Activated CD4-positive, alpha-beta T cell treated with anti-CD3 and anti-CD28 coated beads for 36 hours (primary cell): ENCODE data around the gene UPP1. TPM values are rescaled to one million over a fixed set of nuclear protein-coding genes. Genes with fewer than 3 reads are reported as not detected.

Source experiments
- ATAC-seq: fragments of 200-7000 bp; cut with Tn5 transposase; one replicate; pipeline ENCODE4 v1.10.0; 2021; ENCODE audit warnings: mild to moderate bottlenecking, moderate library complexity
- CTCF ChIA-PET: fragments of 350-600 bp; sonication (Branson Sonifier 250); formaldehyde crosslinking; loops from one replicate; lab custom pipeline; 2021; ENCODE audit warnings: antibody characterized with exemption; lab: Charles Lee
- POLR2A ChIA-PET: fragments of 350-600 bp; sonication (Branson Sonifier 250); formaldehyde crosslinking; loops from one replicate; lab custom pipeline; 2021; ENCODE audit warnings: antibody characterized with exemption, inconsistent platforms; lab: Charles Lee
- DNase-seq: peaks from one replicate; pipeline ENCODE4 v3.0.0-alpha.2; 2020
- H3K27ac Mint-ChIP-seq: one replicate; pipeline ENCODE4 v1.8.0; 2021; ENCODE audit warnings: mixed read lengths
- H3K27me3 Mint-ChIP-seq: one replicate; pipeline ENCODE4 v1.8.0; 2021; ENCODE audit warnings: mixed read lengths
- H3K36me3 Mint-ChIP-seq: one replicate; pipeline ENCODE4 v1.8.0; 2021; ENCODE audit warnings: low read depth, mixed read lengths
- H3K4me1 Mint-ChIP-seq: one replicate; pipeline ENCODE4 v1.8.0; 2021; ENCODE audit warnings: mixed read lengths
- H3K4me3 Mint-ChIP-seq: one replicate; pipeline ENCODE4 v1.8.0; 2021; ENCODE audit warnings: mild to moderate bottlenecking, moderate library complexity, mixed read lengths
- H3K9me3 Mint-ChIP-seq: one replicate; pipeline ENCODE4 v1.8.0; 2021; ENCODE audit warnings: low read depth, mixed read lengths
- intact Hi-C, 2 experiments: fragments of 100-400 bp; cut with DNase I in 1 of 2; cut with micrococcal nuclease in 1 of 2; formaldehyde crosslinking; loops; one replicate each; pipeline versions ENCODE4 v1.14.2 to v1.15.1; 2022 to 2024; cut with DNase I, micrococcal nuclease
- total RNA-seq, 2 experiments: library from RNA; stranded (reverse); gene quantifications; one replicate each; pipeline ENCODE4 v1.2.3, GENCODE V29; 2021

The UPP1 gene
- 10 to 100 TPM; 51.6 to 70.7 TPM for total RNA-seq

DNA sequence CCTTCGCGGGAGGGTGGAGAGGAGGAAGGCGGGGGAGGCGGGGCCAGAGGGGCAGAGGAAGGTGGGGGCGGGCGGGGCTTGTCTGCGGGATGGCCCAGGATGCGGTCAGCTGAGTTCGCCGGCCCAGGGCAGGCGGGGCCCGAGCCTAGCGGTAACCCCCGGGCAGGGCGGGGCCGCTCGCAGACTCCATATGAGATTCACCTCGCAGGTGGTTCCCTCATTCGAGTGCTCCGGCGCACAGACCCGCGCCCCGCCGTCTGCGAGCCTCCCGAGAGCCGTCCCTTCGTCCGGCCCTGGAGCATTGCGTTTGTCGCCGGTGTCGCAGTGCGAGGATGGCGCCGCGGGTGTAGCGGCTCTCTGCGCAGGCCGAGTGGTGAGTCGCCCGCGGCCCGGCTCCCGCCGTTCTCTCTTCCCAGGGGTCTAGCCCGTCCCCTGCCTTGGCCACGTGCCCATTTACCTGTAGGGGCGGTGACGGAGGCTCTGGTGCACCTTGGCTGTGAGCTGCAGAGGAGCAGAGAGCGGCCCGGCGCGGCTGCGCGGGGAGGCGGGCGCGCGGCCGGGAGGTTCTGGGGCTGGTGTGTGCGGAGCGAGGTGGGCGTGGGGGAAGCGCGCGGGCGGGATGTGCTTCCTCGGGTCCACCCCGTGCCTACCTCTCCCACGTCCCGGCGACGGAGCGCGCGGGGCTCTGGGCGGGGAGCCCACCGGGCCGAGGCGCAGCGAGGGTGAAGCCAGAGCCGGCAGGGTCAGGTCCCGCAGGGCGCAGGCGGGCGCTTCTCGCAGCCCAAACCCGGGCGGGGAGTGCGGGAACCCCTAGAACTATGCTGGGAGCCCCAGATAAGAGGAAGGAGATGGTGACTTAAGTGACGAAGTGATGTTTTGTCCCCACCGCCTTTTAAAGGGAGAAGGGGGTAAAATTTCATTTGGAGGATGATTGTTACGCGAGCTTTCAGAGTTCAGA, at the start of gene UPP1:
UPP1 (plus strand) TSS at position 220 of the 958 bp plus-strand sequence. CDS start 5,519 bp downstream, outside the sequence.
- H3K27ac Mint-ChIP-seq, result peak within 1 kb of the TSS; percentile 96
- peaks cover 63% of the 10 kb centered on the region for H3K4me1 Mint-ChIP-seq
- CTCF ChIA-PET, result interaction anchor here (0.6 to 1.1 kb wide), 2 partner anchors 101 to 107 kb away, joined by 3 read pairs; no protein-coding TSS in a partner anchor
- ATAC-seq, result peak; percentile 69
- peak; percentile 95 for DNase-seq
- POLR2A ChIA-PET, result no interaction called here
- H3K27me3 Mint-ChIP-seq, result no peaks in the 10 kb centered on the region
- intact Hi-C loops, result loop anchor here (1.0 to 2.0 kb wide), 5 partner anchors 8 to 110 kb away; partner anchors contain the start of genes C7orf57 (in 1 of the 2) and HUS1 (in 1 of the 2)
- peak within 1 kb of the TSS; percentile 81 for H3K4me3 Mint-ChIP-seq
- H3K9me3 Mint-ChIP-seq, result no peaks in the 10 kb centered on the region
- peaks cover 38% of the 10 kb centered on the region for H3K36me3 Mint-ChIP-seq

DNA sequence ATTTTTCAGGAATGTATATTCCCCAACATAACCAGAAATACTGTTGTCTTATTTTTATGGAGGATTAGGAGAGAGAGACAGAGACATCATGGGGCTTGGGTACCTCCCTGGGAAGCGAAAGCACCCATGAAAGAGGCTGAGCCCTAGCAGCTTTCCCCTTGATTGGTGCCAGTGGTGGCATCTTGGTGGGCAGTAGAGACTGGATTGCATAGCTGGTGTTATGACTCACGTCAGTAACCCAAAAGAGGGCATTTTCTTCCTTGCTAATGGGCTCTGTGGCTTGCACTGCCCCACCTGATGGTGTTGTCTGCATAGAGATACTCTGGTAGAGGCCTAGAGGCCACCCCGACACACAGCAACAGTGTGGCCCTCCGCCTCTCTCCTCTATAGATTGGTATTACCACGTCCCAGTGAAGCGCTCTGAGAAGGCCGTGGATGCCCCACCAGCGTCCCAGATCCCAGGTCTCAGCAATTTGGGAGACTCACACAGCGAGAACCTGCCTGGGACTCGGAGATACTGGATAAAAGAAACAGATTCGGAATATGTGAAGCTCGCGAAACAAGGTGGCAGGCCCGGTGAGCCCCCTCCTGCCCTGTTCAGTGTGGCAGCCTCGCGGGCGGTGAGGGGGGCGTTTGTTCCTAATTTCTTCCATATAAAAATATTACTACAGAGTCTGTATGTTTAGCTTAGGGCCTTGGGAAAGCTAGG, 48.0 kb upstream of the UPP1 start:
- DNase-seq (no peak), ATAC-seq (peak; percentile 20)
- Mint-ChIP-seq H3K36me3 (no peaks in the 10 kb centered on the region), H3K4me1 (peaks cover 39% of the 10 kb centered on the region), H3K4me3 (no peak overlapping the region), H3K27me3 (peaks cover 20% of the 10 kb centered on the region), H3K27ac (peak overlapping the region; percentile 80), H3K9me3 (no peaks in the 10 kb centered on the region)
- CTCF ChIA-PET, result interaction anchor here (0.8 to 1.1 kb wide), 2 partner anchors 16 to 41 kb away, joined by 3 read pairs; no protein-coding TSS in a partner anchor
- intact Hi-C loops, result no loop called here
- POLR2A ChIA-PET, result no interaction called here

DNA sequence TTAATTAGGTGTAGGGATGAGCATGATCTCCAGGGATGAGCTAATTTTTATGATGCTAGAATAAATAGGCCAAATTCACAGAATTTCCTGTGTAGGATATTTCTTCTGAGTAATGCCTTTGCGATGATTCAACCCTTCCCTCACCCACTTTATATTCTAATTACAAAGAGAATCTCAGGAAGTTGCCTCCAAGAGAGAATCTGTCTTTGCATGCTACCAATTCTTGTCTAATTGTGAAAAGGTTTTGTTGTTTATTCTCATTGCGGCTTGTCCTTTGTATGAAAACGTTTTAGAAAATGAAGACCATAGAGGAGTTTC, 47.5 kb upstream of the UPP1 start:
- H3K4me3 Mint-ChIP-seq, result no peak overlapping the region
- intact Hi-C loops, result no loop called here
- peak; percentile 65 for ATAC-seq
- peaks cover 15% of the 10 kb centered on the region for H3K27me3 Mint-ChIP-seq
- H3K4me1 Mint-ChIP-seq, result peaks cover 40% of the 10 kb centered on the region
- no peak for DNase-seq
- ChIA-PET CTCF (interaction anchor here (0.8 to 1.1 kb wide), 3 partner anchors 15 to 42 kb away, joined by 3 read pairs; no protein-coding TSS in a partner anchor), POLR2A (no interaction called here)
- H3K27ac Mint-ChIP-seq, result peak overlapping the region; percentile 80
- H3K36me3 Mint-ChIP-seq, result no peaks in the 10 kb centered on the region
- no peaks in the 10 kb centered on the region for H3K9me3 Mint-ChIP-seq

DNA sequence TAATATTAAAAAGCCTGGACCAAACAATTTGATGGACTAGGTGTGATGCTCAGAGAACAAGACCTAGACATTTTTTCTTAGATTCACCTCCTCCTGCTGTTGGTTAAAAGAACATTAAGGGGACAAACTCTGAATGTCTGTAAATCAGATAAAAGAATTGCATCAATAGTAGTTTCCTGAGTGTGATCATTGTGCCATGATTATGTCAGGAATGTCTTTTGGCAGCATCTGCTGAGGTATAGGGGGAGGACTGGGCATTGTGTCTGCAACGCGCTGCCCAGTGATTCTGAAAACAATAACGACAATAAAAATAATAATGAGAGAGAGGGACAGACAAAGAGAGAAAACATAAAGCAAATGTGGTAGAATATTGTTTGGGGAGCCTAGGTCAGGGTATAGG, 46.8 kb upstream of the UPP1 start:
- no peaks in the 10 kb centered on the region for H3K9me3 Mint-ChIP-seq
- peaks cover 10% of the 10 kb centered on the region for H3K27me3 Mint-ChIP-seq
- DNase-seq (no peak), ATAC-seq (no peak)
- peak overlapping the region; percentile 80 for H3K27ac Mint-ChIP-seq
- POLR2A ChIA-PET, result no interaction called here
- CTCF ChIA-PET, result interaction anchor here (1.1 kb wide), 1 partner anchor 39 kb away, joined by 3 read pairs; no protein-coding TSS in a partner anchor
- intact Hi-C loops, result no loop called here
- H3K4me3 Mint-ChIP-seq, result no peak overlapping the region
- no peaks in the 10 kb centered on the region for H3K36me3 Mint-ChIP-seq
- peaks cover 43% of the 10 kb centered on the region for H3K4me1 Mint-ChIP-seq

DNA sequence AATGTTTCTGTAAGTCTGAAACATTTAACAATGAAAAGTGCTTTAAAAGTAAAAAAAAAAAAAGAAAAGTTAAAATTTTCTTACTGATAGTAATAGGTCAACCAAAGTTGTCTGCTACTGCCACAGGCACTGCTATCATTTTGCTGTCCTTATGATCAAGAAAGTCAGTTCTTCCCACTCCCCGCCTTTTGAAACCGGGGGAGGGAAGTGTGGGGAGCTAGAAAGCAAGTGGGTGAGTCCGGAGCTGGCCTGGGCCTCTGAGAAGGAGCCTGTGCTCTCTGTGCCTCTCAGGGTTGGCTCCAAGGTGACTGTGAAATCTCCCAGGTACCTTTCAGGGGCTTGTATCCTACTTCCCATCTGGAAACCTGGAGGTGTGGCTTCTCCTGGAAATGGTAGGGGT, 46.4 kb upstream of the UPP1 start:
- H3K4me1 Mint-ChIP-seq, result peaks cover 43% of the 10 kb centered on the region
- peak overlapping the region; percentile 29 for H3K27ac Mint-ChIP-seq
- peaks cover 7% of the 10 kb centered on the region for H3K27me3 Mint-ChIP-seq
- intact Hi-C loops, result no loop called here
- H3K4me3 Mint-ChIP-seq, result no peak overlapping the region
- POLR2A ChIA-PET, result no interaction called here
- CTCF ChIA-PET, result interaction anchor here (1.1 kb wide), 1 partner anchor 38 kb away, joined by 3 read pairs; no protein-coding TSS in a partner anchor
- H3K9me3 Mint-ChIP-seq, result no peaks in the 10 kb centered on the region
- DNase-seq (no peak), ATAC-seq (no peak)
- no peaks in the 10 kb centered on the region for H3K36me3 Mint-ChIP-seq

DNA sequence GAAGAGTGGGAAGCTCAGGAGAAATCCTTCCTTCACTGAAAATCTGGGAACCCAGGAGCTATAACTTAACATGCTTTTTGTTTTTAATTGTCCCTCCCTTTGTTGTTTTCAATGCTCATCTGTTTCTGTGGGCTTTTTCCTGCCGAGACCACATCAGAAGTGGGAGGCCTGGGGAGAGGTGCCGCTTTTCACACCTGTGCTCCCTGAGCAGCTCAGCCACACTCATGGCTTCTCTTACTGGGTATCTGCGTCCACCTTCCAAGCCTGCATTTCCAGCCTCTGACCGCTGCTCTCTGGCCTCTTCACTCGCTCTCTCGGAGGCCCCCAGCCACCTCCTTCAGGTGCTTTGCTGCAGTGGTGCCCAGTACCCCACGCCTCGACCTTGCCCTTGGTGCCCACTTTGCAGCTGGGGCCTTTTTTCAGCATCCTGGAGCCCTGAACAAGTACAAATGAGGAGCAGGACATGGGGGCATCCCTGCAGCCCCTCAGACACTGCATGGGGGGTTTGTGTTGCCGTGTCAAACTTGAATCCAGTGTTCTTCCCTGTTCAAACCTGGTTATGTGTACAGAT, 43.8 kb upstream of the UPP1 start:
- Mint-ChIP-seq H3K27me3 (no peaks in the 10 kb centered on the region), H3K4me3 (no peak overlapping the region), H3K27ac (no peak overlapping the region), H3K4me1 (peaks cover 41% of the 10 kb centered on the region), H3K9me3 (no peaks in the 10 kb centered on the region), H3K36me3 (no peaks in the 10 kb centered on the region)
- ATAC-seq, result no peak
- CTCF ChIA-PET, result interaction anchor here (0.9 kb wide), 1 partner anchor 14 kb away, joined by 4 read pairs; no protein-coding TSS in a partner anchor
- intact Hi-C loops, result no loop called here
- no peak for DNase-seq
- POLR2A ChIA-PET, result no interaction called here

DNA sequence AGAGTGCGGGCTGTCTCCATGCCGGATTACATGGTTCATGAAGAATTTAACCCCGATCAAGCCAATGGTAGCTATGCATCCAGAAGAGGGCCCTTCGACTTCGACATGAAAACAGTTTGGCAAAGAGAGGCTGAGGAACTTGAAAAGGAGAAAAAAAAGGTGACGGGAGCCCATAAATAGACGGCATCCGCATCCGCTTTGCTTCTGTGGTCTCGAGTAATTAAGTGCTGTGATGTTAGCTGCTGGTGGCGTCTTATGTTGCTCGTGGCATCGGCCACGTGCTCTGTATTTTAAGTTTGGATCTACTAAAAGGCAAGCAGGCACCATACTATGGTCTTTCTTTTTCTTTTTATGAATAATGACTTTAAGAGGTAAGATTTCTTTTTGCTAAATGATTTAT, 42.6 kb upstream of the UPP1 start:
- DNase-seq (peak; percentile 33), ATAC-seq (peak; percentile 48)
- Mint-ChIP-seq H3K9me3 (no peaks in the 10 kb centered on the region), H3K27ac (no peak overlapping the region), H3K36me3 (no peaks in the 10 kb centered on the region), H3K27me3 (no peaks in the 10 kb centered on the region), H3K4me3 (no peak overlapping the region), H3K4me1 (peaks cover 31% of the 10 kb centered on the region)
- CTCF ChIA-PET, result interaction anchor here (0.6 kb wide), 1 partner anchor 88 kb away, joined by 3 read pairs; no protein-coding TSS in a partner anchor
- intact Hi-C loops, result no loop called here
- POLR2A ChIA-PET, result no interaction called here

DNA sequence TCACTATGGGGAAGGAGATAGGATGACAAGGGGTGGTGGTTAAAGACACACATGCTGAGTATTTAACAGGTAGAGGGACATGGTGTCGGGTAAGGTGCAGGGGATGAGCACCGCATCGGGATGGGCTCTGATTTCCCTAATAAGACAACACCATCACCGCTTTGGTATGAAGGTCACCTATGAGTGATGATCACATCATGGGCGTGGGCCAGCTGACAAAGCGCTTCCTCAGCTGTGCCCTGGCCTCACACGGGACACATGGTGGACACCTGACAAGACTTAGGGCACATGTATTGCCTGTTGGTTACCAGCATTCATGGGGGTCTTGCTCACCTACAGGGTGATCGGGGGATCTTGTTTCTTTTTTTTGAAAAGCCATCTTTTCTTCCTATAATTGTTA, 41.0 kb upstream of the UPP1 start:
- no peaks in the 10 kb centered on the region for H3K9me3 Mint-ChIP-seq
- peaks cover 25% of the 10 kb centered on the region for H3K4me1 Mint-ChIP-seq
- no peak overlapping the region for H3K4me3 Mint-ChIP-seq
- no peaks in the 10 kb centered on the region for H3K27me3 Mint-ChIP-seq
- ATAC-seq (no peak), DNase-seq (no peak)
- ChIA-PET POLR2A (no interaction called here), CTCF (interaction anchor here (1.3 kb wide), 1 partner anchor 56 kb away, joined by 4 read pairs; no protein-coding TSS in a partner anchor)
- no peaks in the 10 kb centered on the region for H3K36me3 Mint-ChIP-seq
- H3K27ac Mint-ChIP-seq, result no peak overlapping the region
- intact Hi-C loops, result no loop called here

DNA sequence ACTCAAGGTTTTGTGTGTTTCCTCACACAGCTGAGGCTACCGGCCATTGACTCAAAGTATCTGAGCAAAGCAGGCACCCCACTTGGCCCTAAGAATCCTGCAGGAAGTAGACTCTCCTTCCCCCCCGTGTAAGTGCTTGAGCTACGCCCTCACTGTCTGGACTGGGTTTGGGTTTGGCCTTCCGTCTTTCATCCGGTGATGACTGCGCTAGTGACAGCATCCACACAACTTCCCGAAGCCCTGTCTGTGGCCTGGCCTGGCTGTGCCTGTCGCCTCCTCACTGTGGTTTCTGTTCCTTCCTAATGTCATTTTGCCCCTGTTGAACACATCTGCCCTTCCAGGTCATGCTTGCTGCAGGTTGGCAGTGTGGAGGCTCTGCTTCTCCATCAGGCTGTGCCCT, 39.2 kb upstream of the UPP1 start:
- ChIA-PET POLR2A (no interaction called here), CTCF (interaction anchor here (0.9 to 1.0 kb wide), 2 partner anchors 11 to 81 kb away, joined by 3 read pairs; no protein-coding TSS in a partner anchor)
- Mint-ChIP-seq H3K27ac (no peak overlapping the region), H3K4me1 (peaks cover 24% of the 10 kb centered on the region), H3K36me3 (no peaks in the 10 kb centered on the region), H3K27me3 (no peaks in the 10 kb centered on the region), H3K4me3 (no peak overlapping the region), H3K9me3 (no peaks in the 10 kb centered on the region)
- ATAC-seq (no peak), DNase-seq (no peak)
- intact Hi-C loops, result no loop called here

DNA sequence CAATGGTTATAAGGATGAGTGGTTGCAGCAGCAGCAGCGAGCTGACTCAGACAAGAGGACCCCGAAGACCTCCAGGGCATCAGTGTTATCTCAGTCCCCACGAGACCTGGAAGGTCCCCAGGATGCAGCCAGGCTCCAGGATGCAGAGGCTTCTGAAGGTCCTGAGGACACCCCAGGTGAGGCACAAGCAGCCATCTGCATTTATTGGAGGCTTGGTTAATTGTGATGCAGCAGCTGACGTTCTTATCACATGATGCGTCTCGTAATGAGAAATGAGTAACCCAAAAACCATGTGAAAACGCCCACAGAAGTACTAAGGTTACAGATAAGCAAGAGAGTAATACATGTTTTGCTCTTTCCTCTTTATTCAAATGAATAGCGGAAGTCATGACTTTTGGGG, 36.3 kb upstream of the UPP1 start:
- Mint-ChIP-seq H3K36me3 (no peaks in the 10 kb centered on the region), H3K9me3 (peaks cover 3% of the 10 kb centered on the region), H3K27me3 (no peaks in the 10 kb centered on the region), H3K4me3 (no peak overlapping the region), H3K27ac (no peak overlapping the region), H3K4me1 (peaks cover 10% of the 10 kb centered on the region)
- ATAC-seq (peak; percentile 87), DNase-seq (peak; percentile 46)
- CTCF ChIA-PET, result interaction anchor here (0.6 to 1.1 kb wide), 2 partner anchors 29 to 43 kb away, joined by 3 to 4 read pairs; no protein-coding TSS in a partner anchor
- intact Hi-C loops, result loop anchor here in 1 of 2 experiments (1.0 kb wide), 1 partner anchor 33 kb away; no protein-coding TSS in a partner anchor
- POLR2A ChIA-PET, result no interaction called here

DNA sequence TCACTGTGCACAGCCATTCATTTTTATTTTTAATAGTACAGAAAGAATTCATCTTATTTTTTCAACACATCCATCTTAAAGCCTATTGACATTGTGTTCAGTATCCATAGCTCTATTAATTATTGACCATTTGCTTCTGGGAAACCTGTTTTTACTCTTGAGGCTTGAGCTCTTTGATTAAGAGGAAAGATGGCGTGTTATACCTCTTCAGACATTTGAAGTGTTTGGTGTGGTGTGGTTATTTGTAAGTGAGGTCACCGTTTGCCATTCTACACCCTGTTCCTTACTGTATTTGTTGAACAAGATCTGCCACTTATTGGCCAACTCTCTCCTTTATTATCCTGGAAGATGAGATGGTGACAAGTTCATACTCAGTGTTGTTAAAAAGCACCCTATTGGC, 35.3 kb upstream of the UPP1 start:
- Mint-ChIP-seq H3K36me3 (no peaks in the 10 kb centered on the region), H3K9me3 (peaks cover 8% of the 10 kb centered on the region), H3K4me3 (no peak overlapping the region), H3K4me1 (peaks cover 10% of the 10 kb centered on the region), H3K27ac (no peak overlapping the region), H3K27me3 (no peaks in the 10 kb centered on the region)
- intact Hi-C loops, result loop anchor here in 1 of 2 experiments (1.0 kb wide), 1 partner anchor 32 kb away; no protein-coding TSS in a partner anchor
- ATAC-seq (no peak), DNase-seq (no peak)
- ChIA-PET POLR2A (no interaction called here), CTCF (interaction anchor here (1.1 kb wide), 1 partner anchor 28 kb away, joined by 3 read pairs; no protein-coding TSS in a partner anchor)
